ENCODE measurements around the gene XXYLT1. TPM values are rescaled to one million over a fixed set of nuclear protein-coding genes. Genes with fewer than 3 reads are reported as not detected.

Gene XXYLT1
- total RNA-seq, 6 experiments from 2014 or later = 1.7 to 6.5 (median 2.1) TPM

DNA sequence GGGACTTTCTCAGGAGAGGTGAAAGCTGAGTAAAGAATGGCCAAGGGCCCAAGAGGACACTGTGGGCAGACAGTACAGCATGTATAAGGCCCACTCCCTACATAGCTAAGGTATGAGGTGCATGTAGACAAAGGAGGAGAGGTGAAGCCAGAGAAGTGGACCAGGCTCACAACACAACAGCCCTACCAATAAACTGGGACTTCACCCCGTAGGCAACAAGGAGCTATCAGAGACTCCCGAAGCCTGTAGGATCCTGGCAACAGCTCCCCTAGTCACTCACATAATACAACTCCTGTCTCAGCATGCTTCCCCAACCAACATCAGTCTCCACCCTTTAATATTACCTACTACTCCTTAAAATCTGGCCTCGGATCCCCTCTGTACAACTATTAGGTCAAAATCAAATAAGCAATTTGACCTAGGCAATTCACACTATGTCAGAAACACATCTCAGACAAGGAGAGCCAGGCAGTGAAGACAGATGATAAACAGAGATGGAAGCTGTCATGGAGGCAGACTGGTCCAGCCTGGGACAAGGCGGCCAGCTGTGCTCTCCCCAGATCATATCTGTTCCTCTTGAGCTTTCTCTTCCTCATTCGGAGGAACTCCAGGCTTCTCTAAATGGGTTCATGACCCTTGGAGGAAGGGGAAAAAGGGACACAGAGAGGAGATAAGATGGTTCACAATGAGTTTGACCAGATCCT, 1.4 kb downstream of the XXYLT1 start:
- Histone ChIP-seq H3K36me3 (no peaks in the 10 kb centered on the region), H3K27ac (no peak overlapping the region), H3K4me3 (peak overlapping the region in 1 of 3 donors; percentile 95), H3K4me1 (peaks cover 0 to 22% (median 4%) of the 10 kb centered on the region in 4 donors), H3K27me3 (no peaks in the 10 kb centered on the region), H3K9me3 (no peaks in the 10 kb centered on the region)
- ATAC-seq (no peak), DNase-seq (peak in 1 of 3 donors; percentile 18)
- intact Hi-C loops (cut with DNase I) = loop anchor here in 1 of 2 donors (5.0 kb wide), 1 partner anchor 253 kb away; no protein-coding TSS in a partner anchor
- TF ChIP-seq, protein P1, sequence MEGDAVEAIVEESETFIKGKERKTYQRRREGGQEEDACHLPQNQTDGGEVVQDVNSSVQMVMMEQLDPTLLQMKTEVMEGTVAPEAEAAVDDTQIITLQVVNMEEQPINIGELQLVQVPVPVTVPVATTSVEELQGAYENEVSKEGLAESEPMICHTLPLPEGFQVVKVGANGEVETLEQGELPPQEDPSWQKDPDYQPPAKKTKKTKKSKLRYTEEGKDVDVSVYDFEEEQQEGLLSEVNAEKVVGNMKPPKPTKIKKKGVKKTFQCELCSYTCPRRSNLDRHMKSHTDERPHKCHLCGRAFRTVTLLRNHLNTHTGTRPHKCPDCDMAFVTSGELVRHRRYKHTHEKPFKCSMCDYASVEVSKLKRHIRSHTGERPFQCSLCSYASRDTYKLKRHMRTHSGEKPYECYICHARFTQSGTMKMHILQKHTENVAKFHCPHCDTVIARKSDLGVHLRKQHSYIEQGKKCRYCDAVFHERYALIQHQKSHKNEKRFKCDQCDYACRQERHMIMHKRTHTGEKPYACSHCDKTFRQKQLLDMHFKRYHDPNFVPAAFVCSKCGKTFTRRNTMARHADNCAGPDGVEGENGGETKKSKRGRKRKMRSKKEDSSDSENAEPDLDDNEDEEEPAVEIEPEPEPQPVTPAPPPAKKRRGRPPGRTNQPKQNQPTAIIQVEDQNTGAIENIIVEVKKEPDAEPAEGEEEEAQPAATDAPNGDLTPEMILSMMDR (IDR thresholded peaks at IDR 0.05) = no peak
- no peak for TF ChIP-seq POLR2A (IDR thresholded peaks at IDR 0.05)
- WGBS (ENCODE audit: insufficient coverage, low coverage, low lambda C conversion rate, missing lambda C conversion rate) = 59% methylated on average over 3 of the region's 5 CpGs

DNA sequence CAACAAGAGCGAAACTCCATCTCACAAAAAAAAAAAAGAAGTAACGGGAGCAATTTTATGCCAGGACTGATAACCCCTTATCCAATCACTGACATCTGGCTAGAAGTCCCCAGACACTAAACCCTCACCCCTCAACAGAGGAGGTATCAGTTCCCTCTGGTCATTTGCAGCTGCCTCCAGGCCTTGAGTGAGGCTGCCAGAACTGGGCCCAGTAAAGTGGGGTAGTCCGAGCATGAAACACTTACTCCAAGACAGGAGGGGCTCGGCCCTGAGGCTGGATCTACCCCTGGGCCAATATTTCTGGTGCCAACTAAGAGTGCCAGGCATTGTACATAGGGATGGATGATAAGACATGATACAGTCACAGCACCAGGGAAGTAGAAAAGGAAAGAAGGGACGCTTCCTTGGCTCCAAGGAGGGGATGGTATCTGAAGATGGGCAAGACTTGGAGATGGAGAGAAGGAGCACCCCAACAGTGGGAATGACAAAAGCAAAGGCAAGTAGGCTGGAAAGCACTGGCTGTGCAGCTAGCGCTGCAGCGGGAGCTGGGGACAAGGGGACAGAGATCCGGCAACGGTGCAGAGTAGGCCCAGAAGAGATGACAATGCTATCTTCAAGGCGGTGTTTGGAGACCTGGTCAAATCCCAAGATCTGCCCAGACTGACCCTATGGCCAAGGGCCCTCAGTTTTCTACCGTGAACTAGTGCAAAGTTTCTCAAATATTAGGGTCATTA, 2.2 kb downstream of the XXYLT1 start:
- intact Hi-C loops (cut with DNase I) = no loop called here
- 99% methylated on average over 5 of the region's 11 CpGs for WGBS (ENCODE audit: insufficient coverage, low coverage, low lambda C conversion rate, missing lambda C conversion rate)
- TF ChIP-seq, protein P1 (IDR thresholded peaks at IDR 0.05) = no peak
- no peak for TF ChIP-seq POLR2A (IDR thresholded peaks at IDR 0.05)

DNA sequence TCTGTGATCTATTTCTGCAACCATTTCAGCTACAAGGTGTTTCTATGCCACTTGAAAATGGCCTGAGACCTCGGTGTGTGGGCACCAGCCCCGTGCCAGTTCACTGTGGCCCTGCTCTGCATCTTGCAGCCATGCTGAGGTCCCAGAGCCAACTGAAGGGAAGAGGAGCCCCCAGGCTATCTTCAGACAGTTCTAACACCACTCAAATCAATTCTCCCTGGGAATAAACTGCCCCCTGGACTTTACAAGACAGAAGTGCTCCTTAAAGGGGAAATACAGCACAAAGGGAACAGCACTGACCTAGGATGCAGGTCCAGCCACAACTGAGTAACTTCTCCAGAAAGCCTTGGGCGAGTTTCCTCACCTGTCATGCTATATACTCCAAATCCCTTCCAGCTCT, 3.9 kb downstream of the XXYLT1 start:
- H3K4me1 ChIP-seq = peaks cover 0 to 17% (median 4%) of the 10 kb centered on the region in 4 donors
- WGBS (ENCODE audit: insufficient coverage, low coverage, low lambda C conversion rate, missing lambda C conversion rate) = 78% methylated on average over 2 of the region's 3 CpGs
- no peaks in the 10 kb centered on the region for H3K9me3 ChIP-seq
- TF ChIP-seq, protein P1 (IDR thresholded peaks at IDR 0.05) = no peak
- no peak for TF ChIP-seq POLR2A (IDR thresholded peaks at IDR 0.05)
- no peak overlapping the region for H3K27ac ChIP-seq
- DNase-seq = peak in 1 of 3 donors; percentile 11
- no peak overlapping the region for H3K4me3 ChIP-seq
- intact Hi-C loops (cut with DNase I) = no loop called here
- ATAC-seq = no peak
- H3K36me3 ChIP-seq = no peaks in the 10 kb centered on the region
- no peaks in the 10 kb centered on the region for H3K27me3 ChIP-seq

More for the DNA sequence above, 2.2 kb downstream of the XXYLT1 start:
- H3K27me3 ChIP-seq = no peaks in the 10 kb centered on the region
- H3K4me3 ChIP-seq = no peak overlapping the region
- H3K27ac ChIP-seq = no peak overlapping the region
- DNase-seq = no peak
- no peaks in the 10 kb centered on the region for H3K9me3 ChIP-seq
- H3K4me1 ChIP-seq = peaks cover 0 to 17% (median 4%) of the 10 kb centered on the region in 4 donors
- no peak for ATAC-seq
- no peaks in the 10 kb centered on the region for H3K36me3 ChIP-seq

DNA sequence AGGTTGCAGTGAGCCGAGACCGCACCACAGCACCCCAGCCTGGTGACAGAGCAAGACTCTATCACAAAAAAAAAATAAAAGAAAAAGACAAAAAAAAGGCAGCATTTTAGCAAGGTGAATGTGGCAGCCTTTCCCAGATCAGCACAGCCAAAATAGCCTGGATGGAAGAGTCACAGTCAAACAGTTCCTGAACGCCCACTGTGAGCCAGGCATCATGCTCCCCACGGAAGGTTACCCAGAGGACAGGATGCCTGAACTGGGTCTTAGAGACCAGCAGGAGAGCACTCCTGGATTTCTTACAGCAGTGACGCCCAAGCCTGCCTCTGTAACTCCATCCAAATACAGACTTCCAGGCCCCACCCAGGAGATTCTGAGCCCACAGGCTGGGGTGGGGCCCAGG, 4.5 kb downstream of the XXYLT1 start:
- ATAC-seq = no peak
- peak in 1 of 3 donors; percentile 29 for DNase-seq
- WGBS (ENCODE audit: insufficient coverage, low coverage, low lambda C conversion rate, missing lambda C conversion rate) = 75% methylated on average over 4 of the region's 5 CpGs
- no peak for TF ChIP-seq POLR2A (IDR thresholded peaks at IDR 0.05)
- TF ChIP-seq, protein P1 (IDR thresholded peaks at IDR 0.05) = no peak
- H3K4me3 ChIP-seq = no peak overlapping the region
- H3K27ac ChIP-seq = no peak overlapping the region
- intact Hi-C loops (cut with DNase I) = no loop called here
- peaks cover 0 to 13% (median 4%) of the 10 kb centered on the region in 4 donors for H3K4me1 ChIP-seq
- no peaks in the 10 kb centered on the region for H3K36me3 ChIP-seq
- no peaks in the 10 kb centered on the region for H3K27me3 ChIP-seq
- no peaks in the 10 kb centered on the region for H3K9me3 ChIP-seq

All from right lobe of liver (tissue), 6 donors.